GM23338 (cell line): ENCODE results near the gene PCP4L1. TPM values are rescaled to one million over a fixed set of nuclear protein-coding genes. Genes with fewer than 3 reads are reported as not detected.

Source experiments
- ATAC-seq: fragments of 200-7000 bp; cut with Tn5 transposase; 3 replicates; pipeline ENCODE4 v1.9.1; 2020
- DNase-seq: peaks from one replicate; pipeline ENCODE4 v3.0.0-alpha.2; 2015; ENCODE audit warnings: low spot score
- H2AFZ ChIP-seq: fragments of 200-600 bp; sonication (generic); 2 replicates; pipeline ENCODE4 v1.8.0; 2016; ENCODE audit warnings: antibody characterized with exemption, mild to moderate bottlenecking, moderate library complexity
- H3F3A ChIP-seq: fragments of 200-600 bp; sonication (generic); replicated peaks from 2 replicates; pipeline ENCODE4 v1.8.0; 2017; ENCODE audit warnings: antibody characterized with exemption, mixed run types, low read depth
- H3K27ac ChIP-seq: fragments of 200-600 bp; sonication (generic); 2 replicates; pipeline ENCODE4 v1.6.1; 2016; ENCODE audit warnings: low read depth
- H3K27me3 ChIP-seq: fragments of 200-600 bp; sonication (generic); 2 replicates; pipeline ENCODE4 v1.8.0; 2016; ENCODE audit warnings: mild to moderate bottlenecking, mixed run types, moderate library complexity; ENCODE audit not compliant: insufficient read depth
- H3K36me3 ChIP-seq: fragments of 200-600 bp; sonication (generic); 2 replicates; pipeline ENCODE4 v1.8.0; 2016; ENCODE audit warnings: mild to moderate bottlenecking; ENCODE audit not compliant: insufficient read depth
- H3K4me1 ChIP-seq: fragments of 200-600 bp; sonication (generic); 2 replicates; pipeline ENCODE4 v1.8.0; 2016; ENCODE audit warnings: mild to moderate bottlenecking, moderate library complexity; ENCODE audit not compliant: insufficient read depth
- H3K4me2 ChIP-seq: fragments of 200-600 bp; sonication (generic); 2 replicates; pipeline ENCODE4 v1.7.1; 2017; ENCODE audit warnings: mixed run types
- H3K4me3 ChIP-seq: fragments of 200-600 bp; sonication (generic); 2 replicates; pipeline ENCODE4 v1.6.1; 2016; ENCODE audit warnings: mixed run types
- H3K79me2 ChIP-seq: fragments of 200-600 bp; sonication (generic); replicated peaks from 2 replicates; pipeline ENCODE4 v1.8.0; 2017; ENCODE audit warnings: mild to moderate bottlenecking; ENCODE audit not compliant: insufficient read depth
- H3K9me2 ChIP-seq: fragments of 200-600 bp; sonication (generic); 2 replicates; pipeline ENCODE4 v1.8.0; 2017; ENCODE audit not compliant: insufficient read depth
- H4K20me1 ChIP-seq: fragments of 200-600 bp; sonication (generic); replicated peaks from 2 replicates; pipeline ENCODE4 v1.8.0; 2017; ENCODE audit warnings: mild to moderate bottlenecking; ENCODE audit not compliant: insufficient read depth
- H3K27ac Mint-ChIP-seq: 2 replicates; pipeline ENCODE4 v1.8.0; 2020; ENCODE audit warnings: inconsistent platforms, mild to moderate bottlenecking, moderate library complexity, mixed read lengths
- H3K27me3 Mint-ChIP-seq: 3 replicates; pipeline ENCODE4 v1.8.0; 2022; ENCODE audit warnings: low read depth, mild to moderate bottlenecking, moderate library complexity, mixed read lengths, inconsistent platforms; ENCODE audit not compliant: insufficient read depth, poor library complexity
- H3K36me3 Mint-ChIP-seq: 3 replicates; pipeline ENCODE4 v1.8.0; 2021; ENCODE audit warnings: low read depth, mild to moderate bottlenecking, inconsistent platforms, moderate library complexity, mixed read lengths
- H3K4me1 Mint-ChIP-seq: 3 replicates; pipeline ENCODE4 v1.8.0; 2020; ENCODE audit warnings: mild to moderate bottlenecking, inconsistent platforms, mixed read lengths
- H3K4me3 Mint-ChIP-seq: 3 replicates; pipeline ENCODE4 v1.8.0; 2021; ENCODE audit warnings: moderate library complexity, mild to moderate bottlenecking, inconsistent platforms, mixed read lengths
- H3K9me3 Mint-ChIP-seq: 3 replicates; pipeline ENCODE4 v1.8.0; 2020; ENCODE audit warnings: moderate library complexity, mild to moderate bottlenecking, inconsistent platforms, mixed read lengths
- CREB1 ChIP-seq: fragments of 250-450 bp; sonication (Bioruptor Pico); IDR thresholded peaks from 2 replicates; pipeline ENCODE4 v1.5.0; 2020; ENCODE audit warnings: low read depth, mild to moderate bottlenecking, moderate library complexity
- EZH2phosphoT487 ChIP-seq: fragments of 200-600 bp; sonication (generic); IDR thresholded peaks from one replicate; pipeline ENCODE4 v1.8.1; 2018; ENCODE audit warnings: antibody characterized with exemption; ENCODE audit not compliant: unreplicated experiment
- JUNB ChIP-seq: IDR thresholded peaks from one replicate; pipeline ENCODE4 v1.6.1; 2016; ENCODE audit warnings: antibody characterized with exemption; ENCODE audit not compliant: unreplicated experiment
- NANOG ChIP-seq: IDR thresholded peaks from 2 replicates; pipeline ENCODE4 v1.6.1; 2016; ENCODE audit warnings: antibody characterized with exemption, borderline replicate concordance
- ZNF331 ChIP-seq: fragments of 250-450 bp; sonication (Bioruptor Pico); IDR thresholded peaks from 2 replicates; pipeline ENCODE4 v1.5.0; 2020; ENCODE audit warnings: low read depth, mild to moderate bottlenecking, moderate library complexity
- polyA plus RNA-seq: library from polyadenylated mRNA; unstranded; fragments of >200 nt; fragmentation: Nextera tagmentation; extraction: Ambion mirVana; gene quantifications from 2 replicates; pipeline ENCODE4 v1.2.1, GENCODE V29; 2016
- total RNA-seq: library from RNA; depleted of rRNA; stranded (reverse); fragments of >200 nt; shearing (Covaris generic); gene quantifications from 2 replicates; pipeline ENCODE4 v1.2.3, GENCODE V29; 2014
- TF ChIP-seq, protein P1 (sequence below): fragments of 250-450 bp; sonication (Bioruptor Pico); IDR thresholded peaks from 2 replicates; pipeline ENCODE4 v1.5.0; 2020; ENCODE audit warnings: mild to moderate bottlenecking, moderate library complexity
- TF ChIP-seq, protein P2 (sequence below): IDR thresholded peaks from 2 replicates; pipeline ENCODE4 v1.6.1; 2016; ENCODE audit warnings: antibody characterized with exemption

PCP4L1 gene
- total and polyA plus RNA-seq, 2 experiments from 2014 or later, result 1.4 to 1.7 TPM

DNA sequence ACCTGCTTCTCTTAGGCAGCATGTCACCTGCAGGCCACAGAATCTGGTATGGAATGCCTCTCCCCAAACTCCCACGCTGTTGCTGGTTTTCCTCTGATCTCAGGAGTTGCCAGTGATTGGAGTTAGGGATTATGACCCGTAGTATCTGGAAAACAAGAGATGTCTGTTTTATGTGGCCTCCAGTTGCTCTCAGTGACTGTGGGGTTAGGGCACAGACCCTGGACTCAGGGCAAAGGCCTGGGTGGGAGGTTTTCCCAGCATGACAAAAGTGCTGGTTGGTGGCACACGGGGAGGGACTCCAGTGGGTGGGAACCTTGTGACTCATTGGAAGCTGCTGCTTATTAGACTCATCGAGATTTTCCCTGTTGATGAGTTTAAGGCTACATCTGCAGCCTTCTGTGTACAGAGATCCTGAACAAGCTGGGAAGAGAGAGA, 20.5 kb upstream of the PCP4L1 start, which contains the start of gene NR1I3 (continued):
- TF ChIP-seq, protein P1, sequence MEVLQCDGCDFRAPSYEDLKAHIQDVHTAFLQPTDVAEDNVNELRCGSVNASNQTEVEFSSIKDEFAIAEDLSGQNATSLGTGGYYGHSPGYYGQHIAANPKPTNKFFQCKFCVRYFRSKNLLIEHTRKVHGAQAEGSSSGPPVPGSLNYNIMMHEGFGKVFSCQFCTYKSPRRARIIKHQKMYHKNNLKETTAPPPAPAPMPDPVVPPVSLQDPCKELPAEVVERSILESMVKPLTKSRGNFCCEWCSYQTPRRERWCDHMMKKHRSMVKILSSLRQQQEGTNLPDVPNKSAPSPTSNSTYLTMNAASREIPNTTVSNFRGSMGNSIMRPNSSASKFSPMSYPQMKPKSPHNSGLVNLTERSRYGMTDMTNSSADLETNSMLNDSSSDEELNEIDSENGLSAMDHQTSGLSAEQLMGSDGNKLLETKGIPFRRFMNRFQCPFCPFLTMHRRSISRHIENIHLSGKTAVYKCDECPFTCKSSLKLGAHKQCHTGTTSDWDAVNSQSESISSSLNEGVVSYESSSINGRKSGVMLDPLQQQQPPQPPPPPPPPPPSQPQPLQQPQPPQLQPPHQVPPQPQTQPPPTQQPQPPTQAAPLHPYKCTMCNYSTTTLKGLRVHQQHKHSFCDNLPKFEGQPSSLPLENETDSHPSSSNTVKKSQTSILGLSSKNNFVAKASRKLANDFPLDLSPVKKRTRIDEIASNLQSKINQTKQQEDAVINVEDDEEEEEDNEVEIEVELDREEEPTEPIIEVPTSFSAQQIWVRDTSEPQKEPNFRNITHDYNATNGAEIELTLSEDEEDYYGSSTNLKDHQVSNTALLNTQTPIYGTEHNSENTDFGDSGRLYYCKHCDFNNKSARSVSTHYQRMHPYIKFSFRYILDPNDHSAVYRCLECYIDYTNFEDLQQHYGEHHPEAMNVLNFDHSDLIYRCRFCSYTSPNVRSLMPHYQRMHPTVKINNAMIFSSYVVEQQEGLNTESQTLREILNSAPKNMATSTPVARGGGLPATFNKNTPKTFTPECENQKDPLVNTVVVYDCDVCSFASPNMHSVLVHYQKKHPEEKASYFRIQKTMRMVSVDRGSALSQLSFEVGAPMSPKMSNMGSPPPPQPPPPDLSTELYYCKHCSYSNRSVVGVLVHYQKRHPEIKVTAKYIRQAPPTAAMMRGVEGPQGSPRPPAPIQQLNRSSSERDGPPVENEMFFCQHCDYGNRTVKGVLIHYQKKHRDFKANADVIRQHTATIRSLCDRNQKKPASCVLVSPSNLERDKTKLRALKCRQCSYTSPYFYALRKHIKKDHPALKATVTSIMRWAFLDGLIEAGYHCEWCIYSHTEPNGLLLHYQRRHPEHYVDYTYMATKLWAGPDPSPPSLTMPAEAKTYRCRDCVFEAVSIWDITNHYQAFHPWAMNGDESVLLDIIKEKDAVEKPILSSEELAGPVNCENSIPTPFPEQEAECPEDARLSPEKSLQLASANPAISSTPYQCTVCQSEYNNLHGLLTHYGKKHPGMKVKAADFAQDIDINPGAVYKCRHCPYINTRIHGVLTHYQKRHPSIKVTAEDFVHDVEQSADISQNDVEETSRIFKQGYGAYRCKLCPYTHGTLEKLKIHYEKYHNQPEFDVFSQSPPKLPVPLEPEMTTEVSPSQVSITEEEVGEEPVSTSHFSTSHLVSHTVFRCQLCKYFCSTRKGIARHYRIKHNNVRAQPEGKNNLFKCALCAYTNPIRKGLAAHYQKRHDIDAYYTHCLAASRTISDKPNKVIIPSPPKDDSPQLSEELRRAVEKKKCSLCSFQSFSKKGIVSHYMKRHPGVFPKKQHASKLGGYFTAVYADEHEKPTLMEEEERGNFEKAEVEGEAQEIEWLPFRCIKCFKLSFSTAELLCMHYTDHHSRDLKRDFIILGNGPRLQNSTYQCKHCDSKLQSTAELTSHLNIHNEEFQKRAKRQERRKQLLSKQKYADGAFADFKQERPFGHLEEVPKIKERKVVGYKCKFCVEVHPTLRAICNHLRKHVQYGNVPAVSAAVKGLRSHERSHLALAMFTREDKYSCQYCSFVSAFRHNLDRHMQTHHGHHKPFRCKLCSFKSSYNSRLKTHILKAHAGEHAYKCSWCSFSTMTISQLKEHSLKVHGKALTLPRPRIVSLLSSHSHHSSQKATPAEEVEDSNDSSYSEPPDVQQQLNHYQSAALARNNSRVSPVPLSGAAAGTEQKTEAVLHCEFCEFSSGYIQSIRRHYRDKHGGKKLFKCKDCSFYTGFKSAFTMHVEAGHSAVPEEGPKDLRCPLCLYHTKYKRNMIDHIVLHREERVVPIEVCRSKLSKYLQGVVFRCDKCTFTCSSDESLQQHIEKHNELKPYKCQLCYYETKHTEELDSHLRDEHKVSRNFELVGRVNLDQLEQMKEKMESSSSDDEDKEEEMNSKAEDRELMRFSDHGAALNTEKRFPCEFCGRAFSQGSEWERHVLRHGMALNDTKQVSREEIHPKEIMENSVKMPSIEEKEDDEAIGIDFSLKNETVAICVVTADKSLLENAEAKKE (CRISPR knock-in tag), result no peak
- TF ChIP-seq, protein P2, sequence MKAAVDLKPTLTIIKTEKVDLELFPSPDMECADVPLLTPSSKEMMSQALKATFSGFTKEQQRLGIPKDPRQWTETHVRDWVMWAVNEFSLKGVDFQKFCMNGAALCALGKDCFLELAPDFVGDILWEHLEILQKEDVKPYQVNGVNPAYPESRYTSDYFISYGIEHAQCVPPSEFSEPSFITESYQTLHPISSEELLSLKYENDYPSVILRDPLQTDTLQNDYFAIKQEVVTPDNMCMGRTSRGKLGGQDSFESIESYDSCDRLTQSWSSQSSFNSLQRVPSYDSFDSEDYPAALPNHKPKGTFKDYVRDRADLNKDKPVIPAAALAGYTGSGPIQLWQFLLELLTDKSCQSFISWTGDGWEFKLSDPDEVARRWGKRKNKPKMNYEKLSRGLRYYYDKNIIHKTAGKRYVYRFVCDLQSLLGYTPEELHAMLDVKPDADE, result no peak
- no peak for TF ChIP-seq NANOG

DNA sequence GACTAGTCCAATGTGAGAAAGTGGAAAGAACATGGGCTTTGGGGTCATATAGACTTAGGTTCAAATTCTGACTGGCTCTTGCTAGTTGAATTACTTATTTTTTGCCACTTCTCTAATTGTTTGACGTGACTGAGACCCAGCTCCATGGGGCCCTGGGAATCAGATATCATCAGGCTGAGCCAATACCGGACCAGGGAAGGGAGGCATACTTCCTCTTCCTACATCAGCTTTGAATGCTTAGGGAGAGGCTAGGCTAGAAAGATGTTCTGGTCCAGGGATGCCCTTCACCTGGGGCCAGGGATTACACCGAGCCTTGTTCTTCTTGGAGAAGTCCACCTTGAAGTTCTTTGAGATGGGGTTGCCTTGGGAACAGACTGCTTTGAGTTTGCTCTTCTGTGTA, 16.9 kb upstream of the PCP4L1 start:
- DNase-seq, result no peak
- no peak overlapping the region for H2AFZ ChIP-seq
- H3K4me2 ChIP-seq, result no peak overlapping the region
- Mint-ChIP-seq H3K27ac (no peak overlapping the region), H3K9me3 (no peaks in the 10 kb centered on the region), H3K27me3 (peaks cover 4% of the 10 kb centered on the region), H3K4me3 (no peak overlapping the region), H3K36me3 (no peaks in the 10 kb centered on the region), H3K4me1 (no peaks in the 10 kb centered on the region)
- TF ChIP-seq CREB1 (CRISPR knock-in tag), result no peak
- TF ChIP-seq EZH2phosphoT487, result no peak
- TF ChIP-seq JUNB, result no peak
- no peak for TF ChIP-seq NANOG
- TF ChIP-seq ZNF331, result no peak
- H3K36me3 ChIP-seq, result no peaks in the 10 kb centered on the region
- H3K79me2 ChIP-seq, result no peaks in the 10 kb centered on the region
- no peaks in the 10 kb centered on the region for H4K20me1 ChIP-seq
- no peaks in the 10 kb centered on the region for H3K4me1 ChIP-seq
- no peaks in the 10 kb centered on the region for H3K27me3 ChIP-seq
- peaks cover 3% of the 10 kb centered on the region; the same call in 1 of the 2 replicates for H3K9me2 ChIP-seq
- no peak overlapping the region for H3K4me3 ChIP-seq
- ATAC-seq, result no peak
- no peak overlapping the region for H3K27ac ChIP-seq
- H3F3A ChIP-seq, result no peaks in the 10 kb centered on the region
